GM18868 (cell line): ENCODE measurements around the gene RABL2B.

ENCODE experiments used
- ATAC-seq: cut with Tn5 transposase; IDR thresholded peaks from one replicate; pipeline ENCODE4 v1.9.1; 2021; ENCODE audit warnings: mild to moderate bottlenecking, moderate library complexity; ENCODE audit not compliant: unreplicated experiment

Gene RABL2B

DNA sequence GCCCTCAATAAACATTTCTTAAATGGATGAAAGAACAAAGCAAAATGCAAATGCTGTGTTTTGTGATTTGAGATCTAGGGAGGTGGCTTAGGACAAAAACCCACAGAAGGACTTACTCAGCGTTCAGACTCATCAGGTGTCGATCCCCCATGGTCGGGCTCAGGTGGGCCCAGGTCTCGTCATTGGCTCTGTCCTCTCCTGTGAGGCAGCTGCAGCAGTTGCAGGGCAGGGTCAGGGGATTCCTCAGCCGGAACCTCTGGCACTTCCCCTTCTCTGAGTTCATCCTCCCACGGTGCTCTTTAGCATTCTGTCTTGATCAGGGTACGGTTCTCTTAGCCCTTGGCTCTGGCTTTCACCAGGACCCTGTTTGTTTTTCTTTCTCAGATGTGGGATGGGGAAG is 59.4 kb downstream of the RABL2B start:
- ATAC-seq, result no peak

DNA sequence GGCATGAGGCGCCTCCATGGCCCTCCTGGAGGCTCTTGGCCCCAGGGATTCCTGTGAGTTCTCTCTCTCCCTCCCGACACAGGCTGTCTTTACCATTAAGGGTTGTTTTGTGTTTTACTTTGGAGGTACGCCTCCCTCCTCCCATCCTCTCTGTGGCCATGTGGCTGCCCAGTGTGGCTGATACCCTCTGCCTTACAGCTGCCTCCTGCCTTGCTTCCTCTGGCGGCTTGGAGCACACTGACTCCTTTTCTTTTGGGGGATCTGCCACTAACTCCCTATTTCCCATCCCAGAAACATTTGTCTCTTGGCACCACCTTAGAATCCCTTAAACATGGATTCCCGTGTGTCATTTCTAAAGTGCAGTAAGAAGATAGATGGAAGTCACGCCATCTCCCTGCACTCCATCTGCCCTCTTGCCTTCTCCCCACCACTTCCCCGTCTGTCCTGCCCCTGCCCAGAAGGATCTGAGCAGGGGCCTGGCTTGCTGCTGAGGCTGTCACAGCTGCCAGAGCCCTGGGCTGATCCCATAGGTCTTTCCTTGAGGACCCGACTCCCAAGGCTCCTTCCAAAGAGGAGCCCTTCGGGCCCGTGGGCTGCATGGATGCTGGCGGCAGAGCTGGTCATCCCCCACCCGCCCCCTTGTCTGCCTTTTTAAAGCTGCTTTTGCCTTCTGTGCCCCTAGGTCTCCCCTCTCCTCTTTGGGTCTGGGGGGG is 60.6 kb downstream of the RABL2B start:
- no peak for ATAC-seq

DNA sequence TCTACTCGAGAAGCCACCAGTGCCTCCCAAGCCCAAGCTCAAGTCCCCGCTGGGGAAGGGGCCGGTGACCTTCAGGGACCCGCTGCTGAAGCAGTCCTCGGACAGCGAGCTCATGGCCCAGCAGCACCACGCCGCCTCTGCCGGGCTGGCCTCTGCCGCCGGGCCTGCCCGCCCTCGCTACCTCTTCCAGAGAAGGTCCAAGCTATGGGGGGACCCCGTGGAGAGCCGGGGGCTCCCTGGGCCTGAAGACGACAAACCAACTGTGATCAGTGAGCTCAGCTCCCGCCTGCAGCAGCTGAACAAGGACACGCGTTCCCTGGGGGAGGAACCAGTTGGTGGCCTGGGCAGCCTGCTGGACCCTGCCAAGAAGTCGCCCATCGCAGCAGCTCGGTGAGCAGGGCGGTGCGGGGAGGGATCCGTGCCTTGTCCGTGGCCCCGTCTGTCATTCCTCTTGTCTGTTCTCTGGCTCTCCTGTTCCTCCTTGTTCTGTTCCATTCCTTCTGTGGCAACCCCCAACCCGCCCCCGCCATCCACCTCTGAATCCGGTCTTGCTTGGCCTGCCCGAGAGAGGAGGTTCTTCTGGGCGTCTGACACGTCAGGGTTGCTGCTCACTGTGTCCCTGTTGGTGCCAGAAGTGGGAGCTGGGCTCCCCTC is 61.3 kb downstream of the RABL2B start:
- ATAC-seq, result no peak

DNA sequence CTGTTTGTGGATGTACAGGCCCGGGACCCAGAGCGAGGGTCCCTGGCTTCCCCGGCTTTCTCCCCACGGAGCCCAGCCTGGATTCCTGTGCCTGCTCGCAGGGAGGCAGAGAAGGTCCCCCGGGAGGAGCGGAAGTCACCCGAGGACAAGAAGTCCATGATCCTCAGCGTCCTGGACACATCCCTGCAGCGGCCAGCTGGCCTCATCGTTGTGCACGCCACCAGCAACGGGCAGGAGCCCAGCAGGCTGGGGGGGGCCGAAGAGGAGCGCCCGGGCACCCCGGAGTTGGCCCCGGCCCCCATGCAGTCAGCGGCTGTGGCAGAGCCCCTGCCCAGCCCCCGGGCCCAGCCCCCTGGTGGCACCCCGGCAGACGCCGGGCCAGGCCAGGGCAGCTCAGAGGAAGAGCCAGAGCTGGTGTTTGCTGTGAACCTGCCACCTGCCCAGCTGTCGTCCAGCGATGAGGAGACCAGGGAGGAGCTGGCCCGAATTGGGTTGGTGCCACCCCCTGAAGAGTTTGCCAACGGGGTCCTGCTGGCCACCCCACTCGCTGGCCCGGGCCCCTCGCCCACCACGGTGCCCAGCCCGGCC is 62.1 kb downstream of the RABL2B start:
- ATAC-seq, result no peak

DNA sequence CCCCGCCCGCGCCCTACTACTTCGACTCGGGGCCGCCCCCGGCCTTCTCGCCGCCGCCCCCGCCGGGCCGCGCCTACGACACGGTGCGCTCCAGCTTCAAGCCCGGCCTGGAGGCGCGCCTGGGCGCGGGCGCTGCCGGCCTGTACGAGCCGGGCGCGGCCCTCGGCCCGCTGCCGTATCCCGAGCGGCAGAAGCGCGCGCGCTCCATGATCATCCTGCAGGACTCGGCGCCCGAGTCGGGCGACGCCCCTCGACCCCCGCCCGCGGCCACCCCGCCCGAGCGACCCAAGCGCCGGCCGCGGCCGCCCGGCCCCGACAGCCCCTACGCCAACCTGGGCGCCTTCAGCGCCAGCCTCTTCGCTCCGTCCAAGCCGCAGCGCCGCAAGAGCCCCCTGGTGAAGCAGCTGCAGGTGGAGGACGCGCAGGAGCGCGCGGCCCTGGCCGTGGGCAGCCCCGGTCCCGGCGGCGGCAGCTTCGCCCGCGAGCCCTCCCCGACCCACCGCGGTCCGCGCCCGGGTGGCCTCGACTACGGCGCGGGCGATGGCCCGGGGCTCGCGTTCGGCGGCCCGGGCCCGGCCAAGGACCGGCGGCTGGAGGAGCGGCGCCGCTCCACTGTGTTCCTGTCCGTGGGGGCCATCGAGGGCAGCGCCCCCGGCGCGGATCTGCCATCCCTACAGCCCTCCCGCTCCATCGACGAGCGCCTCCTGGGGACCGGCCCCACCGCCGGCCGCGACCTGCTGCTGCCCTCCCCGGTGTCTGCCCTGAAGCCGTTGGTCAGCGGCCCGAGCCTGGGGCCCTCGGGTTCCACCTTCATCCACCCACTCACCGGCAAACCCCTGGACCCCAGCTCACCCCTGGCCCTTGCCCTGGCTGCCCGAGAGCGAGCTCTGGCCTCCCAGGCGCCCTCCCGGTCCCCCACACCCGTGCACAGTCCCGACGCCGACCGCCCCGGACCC is 62.9 kb downstream of the RABL2B start:
- no peak for ATAC-seq

DNA sequence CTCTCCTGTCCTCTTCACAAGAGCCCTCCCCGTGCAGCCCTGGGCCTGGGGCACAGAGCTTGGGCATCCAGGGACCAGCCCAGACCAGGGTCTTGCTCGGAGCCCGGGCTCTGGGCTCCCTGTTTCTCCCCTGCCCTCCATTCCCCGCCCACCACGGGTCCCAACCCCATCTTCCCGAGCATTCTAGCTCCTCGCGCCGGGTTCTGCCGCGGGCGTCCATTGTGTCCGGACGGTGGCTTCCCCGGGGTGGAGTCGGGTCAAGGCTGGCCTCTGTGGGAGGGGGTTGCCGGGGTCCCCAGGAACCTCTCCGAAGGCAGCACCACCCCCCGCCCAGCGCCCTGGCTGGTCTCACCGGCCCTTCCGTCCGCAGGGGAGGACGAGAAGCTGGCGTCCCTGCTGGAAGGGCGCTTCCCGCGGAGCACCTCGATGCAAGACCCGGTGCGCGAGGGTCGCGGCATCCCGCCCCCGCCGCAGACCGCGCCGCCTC is 63.6 kb downstream of the RABL2B start:
- ATAC-seq, result no peak

DNA sequence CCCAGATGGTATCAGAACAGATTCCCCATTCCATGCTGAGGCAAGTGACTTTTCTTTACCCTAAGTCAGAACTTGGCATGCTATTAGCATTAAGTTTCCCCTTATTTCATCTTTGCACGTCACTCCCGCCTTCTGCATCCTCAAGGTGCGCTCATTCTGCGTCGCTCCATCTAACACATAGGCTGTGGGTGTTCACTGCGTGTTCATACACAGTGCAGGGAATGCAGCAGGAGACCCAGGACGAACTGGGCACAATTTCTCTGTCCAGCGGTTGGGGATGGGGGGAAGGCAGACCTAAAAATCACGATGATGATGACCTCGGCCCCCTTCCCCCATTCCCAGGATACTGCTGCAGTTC is 65.1 kb downstream of the RABL2B start:
- ATAC-seq, result no peak

DNA sequence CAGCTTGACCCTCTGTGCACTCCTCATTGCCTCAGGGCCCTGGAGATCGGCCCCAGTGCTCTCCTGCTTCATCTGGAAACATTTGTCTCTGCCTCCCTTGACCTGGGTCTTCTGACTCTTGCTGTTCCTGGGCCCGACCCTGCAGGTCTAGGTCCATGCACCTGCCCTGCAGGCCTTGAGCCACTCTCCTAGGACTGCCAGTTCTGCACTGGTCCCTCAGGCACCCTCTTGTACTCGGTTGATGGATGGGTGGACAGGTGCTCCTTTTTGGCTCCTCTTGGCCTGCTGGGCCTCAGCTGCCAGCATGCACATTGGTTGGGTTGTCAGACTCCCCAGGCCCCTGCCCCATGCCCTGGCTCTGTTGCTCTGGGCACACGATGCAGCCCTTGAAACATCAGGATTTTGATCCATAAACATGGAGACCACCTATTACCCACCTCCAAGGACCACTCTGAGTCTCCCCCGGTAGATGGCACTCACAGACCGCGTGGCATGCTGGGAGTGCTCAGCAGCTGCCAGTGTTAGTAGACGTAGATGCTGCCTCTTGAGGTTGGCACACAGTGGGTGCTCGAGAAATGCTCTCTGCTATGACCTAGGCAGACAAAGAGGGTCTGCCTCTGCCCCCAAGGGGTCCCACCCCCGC is 65.6 kb downstream of the RABL2B start:
- no peak for ATAC-seq
